ENCODE data around the gene BACE1-AS. TPM values are rescaled to one million over a fixed set of nuclear protein-coding genes. Genes with fewer than 3 reads are reported as not detected.

Gene BACE1-AS
- total RNA-seq, 1 donor from 2014 or later, result 4.8 TPM

- DNase-seq (ENCODE audit: low read depth), result no peak
These were observed 1.4 kb upstream of the BACE1-AS start for GRCh38 chr11:117289795-117290194.

GRCh38 chr11:117292616-117293015 lies 1.5 kb downstream of the BACE1-AS start:
- DNase-seq (ENCODE audit: low read depth), result no peak

GRCh38 chr11:117295438-117296137 lies 4.4 kb downstream of the BACE1-AS start:
- no peak for DNase-seq (ENCODE audit: low read depth)

GRCh38 chr11:117296881-117297280 lies 5.7 kb downstream of the BACE1-AS start:
- DNase-seq (ENCODE audit: low read depth), result no peak

GRCh38 chr11:117298195-117298594 lies 7.0 kb downstream of the BACE1-AS start:
- no peak for DNase-seq (ENCODE audit: low read depth)

GRCh38 chr11:117299351-117300282 lies 8.5 kb downstream of the BACE1-AS start:
- no peak for DNase-seq (ENCODE audit: low read depth)

GRCh38 chr11:117300283-117300663 lies 9.1 kb downstream of the BACE1-AS start:
- peak; percentile 19 for DNase-seq (ENCODE audit: low read depth)

GRCh38 chr11:117300773-117301172 lies 9.6 kb downstream of the BACE1-AS start:
- no peak for DNase-seq (ENCODE audit: low read depth)

- DNase-seq (ENCODE audit: low read depth), result no peak
These were observed 11.1 kb downstream of the BACE1-AS start for GRCh38 chr11:117302228-117302627.

GRCh38 chr11:117303101-117303500 lies 12.0 kb downstream of the BACE1-AS start:
- no peak for DNase-seq (ENCODE audit: low read depth)

GRCh38 chr11:117303646-117304315 lies 12.6 kb downstream of the BACE1-AS start:
- no peak for DNase-seq (ENCODE audit: low read depth)

GRCh38 chr11:117305145-117305544 lies 14.0 kb downstream of the BACE1-AS start:
- no peak for DNase-seq (ENCODE audit: low read depth)

- DNase-seq (ENCODE audit: low read depth), result no peak
These were observed 18.2 kb downstream of the BACE1-AS start for GRCh38 chr11:117309310-117309709.

- DNase-seq (ENCODE audit: low read depth), result no peak
These were observed 21.9 kb downstream of the BACE1-AS start for GRCh38 chr11:117313091-117313490.

GRCh38 chr11:117313828-117314768 lies 23.0 kb downstream of the BACE1-AS start:
- no peak for DNase-seq (ENCODE audit: low read depth)

GRCh38 chr11:117314840-117315239 lies 23.7 kb downstream of the BACE1-AS start:
- DNase-seq (ENCODE audit: low read depth), result peak; percentile 9

GRCh38 chr11:117315285-117316196 lies 24.4 kb downstream of the BACE1-AS start:
- no peak for DNase-seq (ENCODE audit: low read depth)

- peak; percentile 93 for DNase-seq (ENCODE audit: low read depth)
These were observed 25.2 kb downstream of the BACE1-AS start, which contains the start of gene BACE1 for GRCh38 chr11:117316197-117316961. Gene BACE1 (minus strand): TSS chr11:117316256. CDS start chr11:117315795, 461 bp downstream.

GRCh38 chr11:117318738-117319137 lies 27.6 kb downstream of the BACE1-AS start:
- no peak for DNase-seq (ENCODE audit: low read depth)
